Activated naive CD8-positive, alpha-beta T cell treated with anti-CD3 and anti-CD28 coated beads, Interleukin-2, amount 10 ng/mL, durations not matched to agents 7 days and 5 days (primary cell): ENCODE measurements around the gene LRRC51. TPM values are rescaled to one million over a fixed set of nuclear protein-coding genes. Genes with fewer than 3 reads are reported as not detected.
A peak's percentile ranks its signal among the peaks of the same experiment; 100 is the strongest.

Experiments
- ATAC-seq: fragments of 150-1000 bp; cut with Tn5 transposase; one replicate; pipeline ENCODE4 v1.10.0; 2021; ENCODE audit warnings: low read depth, moderate library complexity
- POLR2A ChIA-PET: fragments of 350-600 bp; sonication (Branson Sonifier 250); formaldehyde crosslinking; loops from one replicate; lab custom pipeline; 2021; ENCODE audit warnings: antibody characterized with exemption; lab: Charles Lee
- DNase-seq: peaks from one replicate; pipeline ENCODE4 v3.0.0; 2021
- H3K27ac Mint-ChIP-seq: one replicate; pipeline ENCODE4 v1.8.0; 2022; ENCODE audit warnings: mild to moderate bottlenecking, mixed read lengths
- H3K27me3 Mint-ChIP-seq: one replicate; pipeline ENCODE4 v1.8.0; 2022; ENCODE audit warnings: mild to moderate bottlenecking, moderate library complexity, mixed read lengths
- H3K36me3 Mint-ChIP-seq: one replicate; pipeline ENCODE4 v1.8.0; 2021; ENCODE audit warnings: mild to moderate bottlenecking, mixed read lengths
- H3K4me1 Mint-ChIP-seq: one replicate; pipeline ENCODE4 v1.8.0; 2021; ENCODE audit warnings: mixed read lengths
- H3K4me3 Mint-ChIP-seq: one replicate; pipeline ENCODE4 v1.8.0; 2022; ENCODE audit warnings: mild to moderate bottlenecking, moderate library complexity, mixed read lengths
- H3K9me3 Mint-ChIP-seq: one replicate; pipeline ENCODE4 v1.8.0; 2021; ENCODE audit warnings: mixed read lengths
- total RNA-seq, 2 experiments: library from RNA; stranded (reverse); gene quantifications; one replicate each; pipeline ENCODE4 v1.2.3, GENCODE V29; 2021

LRRC51 gene
- total RNA-seq, 2 experiments from 2014 or later = 4.3 to 5.1 TPM

GRCh38 chr11:72048766-72049460 lies 31.7 kb upstream of the LRRC51 start:
- ATAC-seq (no peak), DNase-seq (no peak)
- Mint-ChIP-seq H3K36me3 (peaks cover 9% of the 10 kb centered on the region), H3K27me3 (no peaks in the 10 kb centered on the region), H3K9me3 (no peaks in the 10 kb centered on the region), H3K4me3 (no peak overlapping the region), H3K4me1 (peaks cover 9% of the 10 kb centered on the region), H3K27ac (no peak overlapping the region)
- POLR2A ChIA-PET = interaction anchor here (0.9 kb wide), 1 partner anchor 8 kb away, joined by 3 read pairs; no protein-coding TSS in a partner anchor

GRCh38 chr11:72058416-72059034 lies 22.1 kb upstream of the LRRC51 start:
- H3K4me3 Mint-ChIP-seq = no peak overlapping the region
- H3K27ac Mint-ChIP-seq = no peak overlapping the region
- DNase-seq (no peak), ATAC-seq (no peak)
- peaks cover 12% of the 10 kb centered on the region for H3K36me3 Mint-ChIP-seq
- no peaks in the 10 kb centered on the region for H3K27me3 Mint-ChIP-seq
- POLR2A ChIA-PET = no interaction called here
- H3K9me3 Mint-ChIP-seq = no peaks in the 10 kb centered on the region
- H3K4me1 Mint-ChIP-seq = peaks cover 6% of the 10 kb centered on the region

- Mint-ChIP-seq H3K36me3 (peaks cover 16% of the 10 kb centered on the region), H3K27me3 (no peaks in the 10 kb centered on the region), H3K27ac (no peak overlapping the region), H3K4me1 (peaks cover 10% of the 10 kb centered on the region), H3K4me3 (no peak overlapping the region), H3K9me3 (no peaks in the 10 kb centered on the region)
- DNase-seq = no peak
- no peak for ATAC-seq
- POLR2A ChIA-PET = no interaction called here
Observed at GRCh38 chr11:72061739-72062396, 18.8 kb upstream of the LRRC51 start.

- DNase-seq (no peak), ATAC-seq (no peak)
- POLR2A ChIA-PET = interaction anchor here (1.1 kb wide), 1 partner anchor 46 kb away, joined by 3 read pairs; the partner anchor contains the start of gene ANAPC15
- peaks cover 32% of the 10 kb centered on the region for H3K4me1 Mint-ChIP-seq
- no peak overlapping the region for H3K27ac Mint-ChIP-seq
- no peak overlapping the region for H3K4me3 Mint-ChIP-seq
- peaks cover 34% of the 10 kb centered on the region for H3K36me3 Mint-ChIP-seq
- no peaks in the 10 kb centered on the region for H3K9me3 Mint-ChIP-seq
- H3K27me3 Mint-ChIP-seq = no peaks in the 10 kb centered on the region
Observed at GRCh38 chr11:72066855-72067254, 13.8 kb upstream of the LRRC51 start.

- POLR2A ChIA-PET = interaction anchor here (1.1 to 1.5 kb wide), 2 partner anchors 12 to 45 kb away, joined by 3 read pairs; partner anchors contain the start of gene ANAPC15
- ATAC-seq = no peak
- Mint-ChIP-seq H3K4me3 (no peak overlapping the region), H3K4me1 (peaks cover 36% of the 10 kb centered on the region), H3K27ac (no peak overlapping the region), H3K9me3 (no peaks in the 10 kb centered on the region), H3K36me3 (peaks cover 35% of the 10 kb centered on the region), H3K27me3 (no peaks in the 10 kb centered on the region)
- no peak for DNase-seq
Observed at GRCh38 chr11:72067266-72067665, 13.4 kb upstream of the LRRC51 start.

GRCh38 chr11:72067676-72068075 lies 13.0 kb upstream of the LRRC51 start:
- no peaks in the 10 kb centered on the region for H3K9me3 Mint-ChIP-seq
- peaks cover 40% of the 10 kb centered on the region for H3K4me1 Mint-ChIP-seq
- H3K4me3 Mint-ChIP-seq = no peak overlapping the region
- DNase-seq = no peak
- no peak for ATAC-seq
- H3K36me3 Mint-ChIP-seq = peaks cover 36% of the 10 kb centered on the region
- POLR2A ChIA-PET = interaction anchor here (1.1 to 1.5 kb wide), 2 partner anchors 11 to 45 kb away, joined by 3 read pairs; partner anchors contain the start of gene ANAPC15
- H3K27me3 Mint-ChIP-seq = no peaks in the 10 kb centered on the region
- no peak overlapping the region for H3K27ac Mint-ChIP-seq

GRCh38 chr11:72069200-72069599 lies 11.4 kb upstream of the LRRC51 start:
- DNase-seq (no peak), ATAC-seq (no peak)
- POLR2A ChIA-PET = interaction anchor here (0.7 kb wide), 1 partner anchor 318 kb away, joined by 4 read pairs; no protein-coding TSS in a partner anchor
- Mint-ChIP-seq H3K4me1 (peaks cover 47% of the 10 kb centered on the region), H3K36me3 (peaks cover 38% of the 10 kb centered on the region), H3K4me3 (no peak overlapping the region), H3K27me3 (no peaks in the 10 kb centered on the region), H3K9me3 (no peaks in the 10 kb centered on the region), H3K27ac (peak overlapping the region; percentile 60)

- Mint-ChIP-seq H3K4me3 (no peak overlapping the region), H3K9me3 (no peaks in the 10 kb centered on the region), H3K4me1 (peaks cover 47% of the 10 kb centered on the region), H3K36me3 (peaks cover 40% of the 10 kb centered on the region), H3K27me3 (no peaks in the 10 kb centered on the region), H3K27ac (peak overlapping the region; percentile 52)
- DNase-seq (no peak), ATAC-seq (no peak)
- POLR2A ChIA-PET = interaction anchor here (1.4 kb wide), 1 partner anchor 10 kb away, joined by 4 read pairs; no protein-coding TSS in a partner anchor
Observed at GRCh38 chr11:72069787-72070251, 10.8 kb upstream of the LRRC51 start.

- no peaks in the 10 kb centered on the region for H3K27me3 Mint-ChIP-seq
- no peaks in the 10 kb centered on the region for H3K9me3 Mint-ChIP-seq
- H3K4me1 Mint-ChIP-seq = peaks cover 48% of the 10 kb centered on the region
- POLR2A ChIA-PET = interaction anchor here (1.4 kb wide), 1 partner anchor 9 kb away, joined by 4 read pairs; no protein-coding TSS in a partner anchor
- DNase-seq (no peak), ATAC-seq (no peak)
- H3K36me3 Mint-ChIP-seq = peaks cover 42% of the 10 kb centered on the region
- no peak overlapping the region for H3K4me3 Mint-ChIP-seq
- H3K27ac Mint-ChIP-seq = no peak overlapping the region
Observed at GRCh38 chr11:72070491-72070890, 10.2 kb upstream of the LRRC51 start.

- H3K27ac Mint-ChIP-seq = peak overlapping the region; percentile 42
- DNase-seq (no peak), ATAC-seq (peak; percentile 67)
- POLR2A ChIA-PET = no interaction called here
- no peak overlapping the region for H3K4me3 Mint-ChIP-seq
- peaks cover 52% of the 10 kb centered on the region for H3K4me1 Mint-ChIP-seq
- H3K36me3 Mint-ChIP-seq = peaks cover 38% of the 10 kb centered on the region
- no peaks in the 10 kb centered on the region for H3K9me3 Mint-ChIP-seq
- H3K27me3 Mint-ChIP-seq = no peaks in the 10 kb centered on the region
Observed at GRCh38 chr11:72072348-72072747, 8.3 kb upstream of the LRRC51 start.

GRCh38 chr11:72075109-72075508 lies 5.5 kb upstream of the LRRC51 start:
- DNase-seq (no peak), ATAC-seq (no peak)
- Mint-ChIP-seq H3K36me3 (peaks cover 28% of the 10 kb centered on the region), H3K4me1 (peaks cover 55% of the 10 kb centered on the region), H3K4me3 (no peak overlapping the region), H3K9me3 (no peaks in the 10 kb centered on the region), H3K27me3 (no peaks in the 10 kb centered on the region), H3K27ac (no peak overlapping the region)
- POLR2A ChIA-PET = interaction anchor here (1.2 to 1.3 kb wide), 2 partner anchors 22 to 35 kb away, joined by 3 to 7 read pairs; no protein-coding TSS in a partner anchor

GRCh38 chr11:72075756-72076155 lies 4.9 kb upstream of the LRRC51 start:
- Mint-ChIP-seq H3K36me3 (peaks cover 23% of the 10 kb centered on the region), H3K27me3 (no peaks in the 10 kb centered on the region), H3K9me3 (no peaks in the 10 kb centered on the region), H3K4me1 (peaks cover 51% of the 10 kb centered on the region), H3K4me3 (no peak overlapping the region), H3K27ac (no peak overlapping the region)
- DNase-seq = no peak
- POLR2A ChIA-PET = interaction anchor here (1.2 to 1.3 kb wide), 2 partner anchors 23 to 36 kb away, joined by 3 to 7 read pairs; no protein-coding TSS in a partner anchor
- ATAC-seq = no peak

- ATAC-seq = no peak
- POLR2A ChIA-PET = interaction anchor here (0.8 to 2.7 kb wide), 5 partner anchors 8 to 39 kb away, joined by 3 to 10 read pairs (median 4); partner anchors contain the start of gene ANAPC15
- Mint-ChIP-seq H3K4me1 (peaks cover 51% of the 10 kb centered on the region), H3K36me3 (peaks cover 17% of the 10 kb centered on the region), H3K27me3 (no peaks in the 10 kb centered on the region), H3K27ac (peak overlapping the region; percentile 43), H3K9me3 (no peaks in the 10 kb centered on the region), H3K4me3 (peak overlapping the region; percentile 87)
- DNase-seq = no peak
Observed at GRCh38 chr11:72078477-72078876, 2.2 kb upstream of the LRRC51 start.
